Breast epithelium (tissue), 3 donors: ENCODE results near the gene FAM222A.

Experiments
- POLR2A ChIP-seq: fragments of 450-650 bp; IDR thresholded peaks from one replicate; pipeline ENCODE4 v1.6.1; 2016; ENCODE audit warnings: antibody characterized with exemption, mild to moderate bottlenecking, moderate library complexity
- POLR2AphosphoS5 ChIP-seq, 3 donors: sonication (generic); formaldehyde crosslinking; IDR thresholded peaks; one replicate each; pipeline ENCODE4 v1.6.1; 2017; ENCODE audit warnings: antibody characterized with exemption in 3 of 3
- TF ChIP-seq, protein P1 (sequence below), 3 donors: fragments of 450-650 bp; IDR thresholded peaks; one replicate each; pipeline ENCODE4 v1.5.1; 2016 to 2017; ENCODE audit warnings: antibody characterized with exemption in 3 of 3, mild to moderate bottlenecking in 3 of 3, moderate library complexity in 3 of 3

DNA sequence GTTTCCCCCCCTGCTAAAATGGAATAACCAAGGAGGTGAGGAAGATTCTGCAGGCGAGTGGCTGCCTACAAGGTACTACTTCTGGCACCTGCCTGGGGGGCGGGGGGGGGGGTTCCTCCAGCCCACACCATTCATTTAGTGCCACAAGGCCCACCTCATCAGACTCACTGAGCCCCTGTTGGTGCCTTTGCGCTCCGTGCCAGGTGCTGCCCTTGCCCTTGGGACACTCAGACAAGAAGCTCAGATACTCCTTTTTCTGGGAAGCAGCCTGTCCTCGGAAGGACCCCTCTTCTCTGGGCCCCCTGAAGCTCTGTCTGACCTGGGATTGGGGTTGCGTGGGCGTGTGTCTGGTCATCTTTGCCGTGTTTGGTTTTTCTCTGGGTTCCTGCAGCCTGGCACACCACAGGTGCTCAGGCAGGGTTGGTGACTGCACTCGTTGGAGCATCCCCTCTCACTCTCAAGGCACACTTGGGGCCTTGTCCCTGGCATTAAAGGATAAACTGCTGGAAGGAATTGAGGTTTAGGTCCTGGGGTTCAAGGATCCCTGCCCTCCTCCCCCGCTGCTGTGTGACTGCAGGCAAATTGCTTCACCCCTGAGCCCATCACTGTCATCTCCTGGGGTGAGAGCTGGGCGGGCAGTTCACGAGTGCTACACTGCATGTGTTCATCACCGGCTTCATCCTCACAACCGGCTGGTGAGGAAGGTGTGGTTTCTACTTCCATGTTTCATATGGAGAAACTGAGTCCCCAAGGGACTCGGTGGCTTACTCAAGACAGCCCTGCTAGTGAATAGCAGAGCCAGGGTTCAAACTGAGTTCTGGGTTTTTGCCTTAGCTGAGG, 16.9 kb downstream of the FAM222A start:
- TF ChIP-seq, protein P1, sequence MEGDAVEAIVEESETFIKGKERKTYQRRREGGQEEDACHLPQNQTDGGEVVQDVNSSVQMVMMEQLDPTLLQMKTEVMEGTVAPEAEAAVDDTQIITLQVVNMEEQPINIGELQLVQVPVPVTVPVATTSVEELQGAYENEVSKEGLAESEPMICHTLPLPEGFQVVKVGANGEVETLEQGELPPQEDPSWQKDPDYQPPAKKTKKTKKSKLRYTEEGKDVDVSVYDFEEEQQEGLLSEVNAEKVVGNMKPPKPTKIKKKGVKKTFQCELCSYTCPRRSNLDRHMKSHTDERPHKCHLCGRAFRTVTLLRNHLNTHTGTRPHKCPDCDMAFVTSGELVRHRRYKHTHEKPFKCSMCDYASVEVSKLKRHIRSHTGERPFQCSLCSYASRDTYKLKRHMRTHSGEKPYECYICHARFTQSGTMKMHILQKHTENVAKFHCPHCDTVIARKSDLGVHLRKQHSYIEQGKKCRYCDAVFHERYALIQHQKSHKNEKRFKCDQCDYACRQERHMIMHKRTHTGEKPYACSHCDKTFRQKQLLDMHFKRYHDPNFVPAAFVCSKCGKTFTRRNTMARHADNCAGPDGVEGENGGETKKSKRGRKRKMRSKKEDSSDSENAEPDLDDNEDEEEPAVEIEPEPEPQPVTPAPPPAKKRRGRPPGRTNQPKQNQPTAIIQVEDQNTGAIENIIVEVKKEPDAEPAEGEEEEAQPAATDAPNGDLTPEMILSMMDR (IDR thresholded peaks at IDR 0.05), result no peak
- TF ChIP-seq POLR2AphosphoS5 (IDR thresholded peaks at IDR 0.05), result no peak
- no peak for TF ChIP-seq POLR2A
